HFF-Myc (cell line): ENCODE measurements around the gene TREML2.
"Not testable (repeated sequence)": the region's sequence is repeated elsewhere in the genome, so short reads cannot be mapped to it uniquely, and the experiment has no call there.

ENCODE experiments used
- DNase-seq: peaks from one replicate; pipeline ENCODE4 v3.0.0-alpha.2; 2011; ENCODE audit warnings: low read depth; ENCODE audit errors: extremely low read depth
- H3K4me3 ChIP-seq: replicated peaks from 2 replicates; pipeline ENCODE4 v1.5.1; 2011; ENCODE audit warnings: low read depth, mild to moderate bottlenecking, control low read depth, low read length
- TF ChIP-seq, protein P1 (sequence below): IDR thresholded peaks from 2 replicates; pipeline ENCODE4 v1.5.1; 2012; ENCODE audit warnings: mild to moderate bottlenecking, low read depth, low read length, control low read depth; ENCODE audit errors: missing control alignments

Gene TREML2

DNA sequence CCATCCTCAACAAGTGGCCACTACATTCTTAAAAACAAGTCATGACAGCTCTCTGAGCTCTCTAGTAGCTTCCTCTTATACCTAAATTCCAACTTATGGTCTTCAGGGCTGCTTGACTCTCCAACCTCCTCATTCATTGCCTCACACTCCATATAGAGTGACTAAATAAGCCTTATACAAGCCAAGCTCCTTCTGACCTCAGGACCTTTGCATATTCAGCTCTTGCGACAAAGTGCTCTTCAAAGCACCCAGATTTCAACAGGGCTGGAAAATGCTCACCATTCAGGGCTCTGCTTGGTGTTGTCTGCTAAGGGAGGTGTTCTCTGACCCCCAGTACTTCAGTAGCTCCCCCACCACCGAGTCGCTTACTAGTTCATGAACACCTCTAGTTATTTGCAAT, 3.7 kb downstream of the TREML2 start:
- H3K4me3 ChIP-seq: no peak overlapping the region
- TF ChIP-seq, protein P1, sequence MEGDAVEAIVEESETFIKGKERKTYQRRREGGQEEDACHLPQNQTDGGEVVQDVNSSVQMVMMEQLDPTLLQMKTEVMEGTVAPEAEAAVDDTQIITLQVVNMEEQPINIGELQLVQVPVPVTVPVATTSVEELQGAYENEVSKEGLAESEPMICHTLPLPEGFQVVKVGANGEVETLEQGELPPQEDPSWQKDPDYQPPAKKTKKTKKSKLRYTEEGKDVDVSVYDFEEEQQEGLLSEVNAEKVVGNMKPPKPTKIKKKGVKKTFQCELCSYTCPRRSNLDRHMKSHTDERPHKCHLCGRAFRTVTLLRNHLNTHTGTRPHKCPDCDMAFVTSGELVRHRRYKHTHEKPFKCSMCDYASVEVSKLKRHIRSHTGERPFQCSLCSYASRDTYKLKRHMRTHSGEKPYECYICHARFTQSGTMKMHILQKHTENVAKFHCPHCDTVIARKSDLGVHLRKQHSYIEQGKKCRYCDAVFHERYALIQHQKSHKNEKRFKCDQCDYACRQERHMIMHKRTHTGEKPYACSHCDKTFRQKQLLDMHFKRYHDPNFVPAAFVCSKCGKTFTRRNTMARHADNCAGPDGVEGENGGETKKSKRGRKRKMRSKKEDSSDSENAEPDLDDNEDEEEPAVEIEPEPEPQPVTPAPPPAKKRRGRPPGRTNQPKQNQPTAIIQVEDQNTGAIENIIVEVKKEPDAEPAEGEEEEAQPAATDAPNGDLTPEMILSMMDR: no peak
- no peak for DNase-seq

DNA sequence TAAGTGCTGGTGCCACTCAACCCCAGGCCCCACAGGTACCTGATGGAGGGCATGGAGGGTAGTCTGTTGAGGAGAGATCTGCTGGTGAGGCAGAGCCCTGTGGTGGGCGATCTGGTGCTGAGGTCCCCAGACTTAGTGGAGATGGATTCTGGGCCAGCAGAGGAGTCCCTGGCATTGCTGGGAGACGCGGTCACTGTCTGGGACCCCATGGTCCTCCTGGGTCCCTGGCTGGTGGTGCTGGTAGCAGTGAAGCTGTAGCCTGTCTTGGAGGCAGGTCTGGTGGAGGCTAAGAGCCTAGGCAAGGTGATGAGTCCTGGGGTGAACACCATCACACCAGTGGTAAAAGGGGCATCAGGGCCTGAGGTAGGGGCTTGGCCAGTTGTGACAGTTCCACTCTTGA, 6.6 kb downstream of the TREML2 start:
- H3K4me3 ChIP-seq: no peak overlapping the region
- no peak for DNase-seq
- TF ChIP-seq, protein P1: no peak

DNA sequence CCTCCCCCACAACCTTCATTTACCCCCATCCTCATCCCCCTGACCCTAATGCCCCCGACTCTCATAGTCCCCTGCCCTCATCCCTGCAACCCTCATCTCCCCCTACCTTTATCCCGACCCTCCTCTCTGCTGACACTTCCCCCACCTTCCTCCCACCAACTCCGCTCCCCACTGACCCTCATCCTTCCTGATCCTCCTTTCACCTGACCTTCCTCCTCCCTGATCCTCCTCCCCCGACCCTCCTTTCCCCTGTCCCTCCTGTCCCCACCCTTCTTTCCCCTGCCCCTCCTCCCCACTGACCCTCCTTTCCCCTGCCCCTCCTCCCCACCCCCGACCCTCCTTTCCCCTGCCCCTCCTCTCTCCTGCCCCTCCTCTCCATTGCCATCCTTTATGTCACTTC, 7.1 kb downstream of the TREML2 start:
- no peak for DNase-seq
- TF ChIP-seq, protein P1: no peak

DNA sequence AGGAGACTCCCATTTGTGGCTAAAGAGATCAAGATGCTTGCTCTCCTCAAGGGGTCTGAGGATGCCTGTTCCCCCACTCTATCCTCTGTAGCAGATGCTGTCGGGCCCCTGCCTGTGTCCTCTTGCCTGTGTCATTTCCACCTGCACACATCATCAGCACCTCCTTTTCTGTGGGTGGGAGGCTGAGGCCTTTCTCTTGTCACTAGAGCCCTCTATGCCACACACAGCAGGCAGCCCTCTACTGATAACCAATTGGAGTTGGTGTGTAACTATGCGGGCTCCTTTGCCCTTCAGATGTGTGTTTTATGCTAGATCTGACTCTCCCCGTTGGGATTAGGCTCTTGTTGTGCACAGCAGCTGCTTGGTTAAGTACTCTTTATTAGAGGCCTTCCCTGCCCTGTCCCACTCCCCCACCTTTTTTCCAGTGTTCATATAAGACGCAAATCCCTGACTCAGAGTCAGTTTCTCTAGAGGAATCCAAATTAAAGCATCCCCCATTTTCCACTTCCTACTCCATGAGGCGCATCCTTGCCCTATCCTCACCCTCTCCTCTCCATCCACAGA, 7.7 kb downstream of the TREML2 start:
- DNase-seq: no peak
- TF ChIP-seq, protein P1: no peak
- no peak overlapping the region for H3K4me3 ChIP-seq

More for the DNA sequence above, 7.1 kb downstream of the TREML2 start:
- H3K4me3 ChIP-seq: no peak overlapping the region

DNA sequence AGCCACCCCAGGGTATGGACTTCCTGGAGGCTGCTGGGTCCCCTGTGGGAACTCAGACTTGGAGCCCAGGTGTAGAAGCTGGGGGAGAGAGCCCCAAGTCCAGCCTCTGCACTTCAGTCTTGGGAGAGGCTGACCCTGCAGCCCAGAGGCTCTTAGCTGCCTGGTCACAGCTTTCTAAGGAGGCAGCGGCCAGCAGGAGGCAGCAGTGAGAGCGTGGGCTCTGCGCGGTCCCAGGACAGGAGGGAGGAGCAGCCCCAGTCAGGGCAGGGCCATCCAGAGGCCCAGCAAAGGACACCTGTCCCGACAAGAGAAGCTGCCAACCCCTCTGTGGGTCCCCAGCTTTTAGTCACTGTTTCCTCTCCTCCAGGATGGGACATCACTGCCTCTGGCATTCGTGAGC, 9.4 kb downstream of the TREML2 start:
- H3K4me3 ChIP-seq: no peak overlapping the region
- DNase-seq: no peak
- TF ChIP-seq, protein P1: peak; percentile 71

DNA sequence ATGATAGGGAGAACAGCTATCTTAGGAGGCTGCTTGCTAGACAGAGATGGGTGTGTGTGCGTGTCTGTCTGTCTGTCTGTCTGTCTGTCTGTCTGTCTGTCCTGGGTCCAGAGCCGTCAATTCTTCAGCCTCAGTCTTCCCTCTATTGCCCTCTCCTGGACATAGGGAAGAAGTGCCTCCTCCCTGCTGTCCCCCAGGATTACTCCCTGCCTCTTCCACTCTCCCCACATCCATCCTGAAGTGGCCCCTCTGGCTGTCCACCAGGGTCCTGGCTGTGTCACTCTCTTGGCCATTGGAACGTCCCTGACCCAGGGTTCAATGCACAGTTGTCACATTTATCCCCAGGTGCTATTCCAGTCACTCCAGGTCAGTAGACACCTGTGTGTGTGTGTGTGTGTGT, 10.2 kb downstream of the TREML2 start:
- no peak overlapping the region for H3K4me3 ChIP-seq
- TF ChIP-seq, protein P1: no peak
- no peak for DNase-seq

DNA sequence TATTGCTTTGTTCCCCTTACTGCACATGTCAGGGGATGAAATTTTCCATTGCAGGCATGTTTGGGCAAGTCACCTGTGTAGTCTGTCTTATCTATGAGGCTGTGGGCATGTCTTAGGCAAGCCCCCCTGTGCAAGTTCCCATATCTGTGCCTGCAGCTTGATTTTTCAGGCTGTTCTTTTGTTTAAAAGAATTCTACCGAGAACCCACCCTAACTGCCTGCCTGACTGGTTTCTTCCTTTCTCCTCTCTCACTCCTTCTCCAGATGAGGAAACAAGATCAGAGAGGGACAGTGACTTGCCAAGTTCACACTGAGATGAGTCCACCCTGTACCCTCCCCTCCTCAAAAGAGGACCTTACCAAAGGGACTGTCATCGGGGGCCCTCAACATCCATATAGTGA, 11.0 kb downstream of the TREML2 start:
- TF ChIP-seq, protein P1: no peak
- no peak for DNase-seq
- no peak overlapping the region for H3K4me3 ChIP-seq

DNA sequence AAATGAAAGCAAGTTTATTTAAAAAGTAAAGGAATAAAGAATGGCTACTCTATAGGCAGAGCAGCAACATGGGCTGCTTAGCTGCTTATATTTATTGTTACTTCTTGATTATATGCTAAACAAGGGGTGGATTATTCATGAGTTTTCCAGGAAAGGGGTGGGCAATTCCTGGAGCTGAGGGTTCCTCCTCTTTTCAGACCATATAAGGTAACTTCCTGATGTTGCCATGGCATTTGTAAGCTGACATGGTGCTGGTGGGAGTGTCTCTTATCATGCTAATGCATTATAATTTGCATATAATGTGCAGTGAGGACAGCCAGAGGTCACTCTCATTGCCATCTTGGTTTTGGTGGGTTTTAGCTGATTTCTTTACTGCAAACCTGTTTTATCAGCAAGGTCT, 11.9 kb downstream of the TREML2 start:
- not testable (repeated sequence) for H3K4me3 ChIP-seq, DNase-seq
